AG10803 (cell line): ENCODE measurements around the gene ABHD12.

Source experiments
- DNase-seq: peaks from one replicate; pipeline ENCODE4 v3.0.0; 2010; ENCODE audit warnings: low read depth
- H3K4me3 ChIP-seq: 2 replicates; pipeline ENCODE4 v1.5.1; 2011; ENCODE audit warnings: mild to moderate bottlenecking, low read length, control low read depth
- CTCF ChIP-seq: conservative IDR thresholded peaks from 2 replicates; pipeline ENCODE4 v1.5.1; 2011; ENCODE audit warnings: mild to moderate bottlenecking, low read length, control low read depth, inconsistent platforms

The ABHD12 gene

DNA sequence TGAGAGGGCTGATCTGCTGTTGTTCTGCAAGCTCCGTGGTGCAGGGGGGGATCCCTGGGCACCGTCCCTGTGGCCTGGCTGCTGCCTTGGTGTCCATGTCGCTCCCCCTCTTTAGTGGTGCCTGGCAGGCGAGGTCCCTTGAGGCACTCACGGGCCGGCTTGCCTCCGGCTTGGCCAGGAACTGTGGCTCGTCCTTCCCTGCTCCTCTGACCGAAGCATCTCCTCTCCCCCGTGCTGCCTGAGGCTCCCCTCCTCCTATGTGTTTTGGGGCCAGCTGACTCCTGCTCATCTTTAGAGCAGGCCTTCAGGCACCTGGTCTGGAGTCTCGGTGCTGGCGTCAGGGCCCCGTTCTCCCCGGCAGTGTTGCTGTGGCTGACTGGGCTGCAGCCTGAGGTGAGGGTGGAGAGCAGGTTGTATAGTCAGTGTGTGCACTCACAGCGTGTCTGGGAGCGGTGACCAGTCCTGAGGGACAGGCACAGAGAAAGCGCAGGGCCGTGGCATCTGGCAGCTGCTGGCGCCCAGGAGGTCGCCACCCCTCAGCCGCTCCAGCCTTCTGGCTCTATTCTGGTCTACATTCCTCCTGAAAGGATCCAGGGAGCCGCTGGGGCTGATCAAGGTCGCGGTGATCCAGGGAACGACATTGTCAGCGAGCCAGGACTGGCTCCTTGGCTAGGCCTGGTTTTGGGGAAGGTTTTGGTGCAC, 99.1 kb downstream of the ABHD12 start:
- H3K4me3 ChIP-seq, result no peak overlapping the region
- no peak for TF ChIP-seq CTCF
- no peak for DNase-seq

DNA sequence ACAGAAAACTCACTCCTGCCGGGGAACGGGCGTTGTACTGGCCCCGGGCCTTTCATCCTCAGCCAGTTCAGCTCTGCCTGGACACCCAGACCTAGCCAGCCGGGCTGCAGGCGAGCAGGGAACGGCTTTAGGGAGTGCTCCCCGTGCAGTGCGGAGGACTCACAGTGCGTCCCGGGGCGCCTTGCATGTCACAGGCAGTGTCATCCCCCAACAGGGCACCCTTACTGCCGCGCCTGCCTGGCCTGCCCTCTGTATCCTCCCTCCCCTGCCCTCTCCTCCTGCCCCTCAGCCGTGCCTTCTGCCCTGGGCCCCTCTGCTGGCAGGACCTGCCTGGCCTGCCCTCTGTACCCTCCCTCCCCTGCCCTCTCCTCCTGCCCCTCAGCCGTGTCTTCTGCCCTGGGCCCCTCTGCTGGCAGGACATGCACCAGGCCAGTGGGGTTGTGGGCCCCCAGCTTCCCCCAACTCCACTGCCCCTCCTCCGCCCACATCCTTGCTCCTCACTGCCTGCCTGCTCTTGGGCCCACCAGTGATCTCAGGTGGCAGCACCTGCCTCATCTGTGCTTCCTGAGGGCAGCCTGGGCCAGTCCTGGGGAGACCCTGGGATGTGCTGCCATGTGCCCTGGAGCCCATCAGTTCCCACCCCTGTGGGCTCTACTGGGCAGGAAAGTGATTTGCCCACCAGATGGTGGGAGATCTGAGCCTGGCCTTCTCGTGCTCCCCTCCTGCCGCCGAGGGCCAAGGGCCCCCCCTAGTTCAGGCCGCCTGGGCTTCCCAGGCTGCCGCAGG, 99.8 kb downstream of the ABHD12 start:
- no peak overlapping the region for H3K4me3 ChIP-seq
- no peak for TF ChIP-seq CTCF
- DNase-seq, result no peak

DNA sequence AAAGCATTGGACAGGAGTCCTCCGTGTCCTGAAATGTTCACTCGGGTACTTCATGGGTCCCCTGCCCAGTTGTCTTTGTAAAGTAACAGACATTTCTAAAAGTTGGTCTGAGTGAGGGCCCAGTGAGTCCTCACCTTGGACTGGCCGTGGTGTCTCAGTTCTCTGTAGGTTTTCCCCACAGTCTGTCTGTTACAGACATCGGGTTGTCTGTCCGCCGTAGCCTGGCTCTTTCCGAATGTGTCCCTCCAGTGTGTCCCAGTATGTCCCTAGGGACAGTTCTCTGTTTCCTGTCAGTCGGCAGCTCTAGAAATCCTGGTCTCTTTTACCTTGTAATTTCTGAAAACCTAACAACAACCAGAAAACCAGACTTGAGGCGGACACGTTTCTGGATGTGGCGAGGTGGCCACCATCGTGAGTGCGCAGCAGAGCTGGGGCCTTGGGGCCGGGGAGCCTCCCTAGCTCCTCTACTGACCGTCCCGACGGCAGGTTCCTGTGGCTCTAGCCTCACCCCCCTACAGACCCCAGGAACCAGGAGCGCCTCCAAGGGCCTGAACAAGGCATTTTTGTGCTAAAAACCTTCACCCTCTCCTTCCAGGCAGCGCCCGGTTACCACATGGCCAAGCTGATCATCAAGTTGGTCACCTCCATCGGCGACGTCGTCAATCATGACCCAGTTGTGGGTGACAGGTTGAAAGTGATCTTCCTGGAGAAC, 100.6 kb downstream of the ABHD12 start:
- DNase-seq, result no peak
- TF ChIP-seq CTCF, result no peak
- H3K4me3 ChIP-seq, result no peak overlapping the region

- no peak overlapping the region for H3K4me3 ChIP-seq
- DNase-seq, result no peak
- TF ChIP-seq CTCF, result no peak
Measured at GRCh38 chr20:25288291-25289181, 102.1 kb downstream of the ABHD12 start.

- no peak overlapping the region for H3K4me3 ChIP-seq
- DNase-seq, result no peak
- no peak for TF ChIP-seq CTCF
Measured at GRCh38 chr20:25287631-25288290, 102.9 kb downstream of the ABHD12 start.

DNA sequence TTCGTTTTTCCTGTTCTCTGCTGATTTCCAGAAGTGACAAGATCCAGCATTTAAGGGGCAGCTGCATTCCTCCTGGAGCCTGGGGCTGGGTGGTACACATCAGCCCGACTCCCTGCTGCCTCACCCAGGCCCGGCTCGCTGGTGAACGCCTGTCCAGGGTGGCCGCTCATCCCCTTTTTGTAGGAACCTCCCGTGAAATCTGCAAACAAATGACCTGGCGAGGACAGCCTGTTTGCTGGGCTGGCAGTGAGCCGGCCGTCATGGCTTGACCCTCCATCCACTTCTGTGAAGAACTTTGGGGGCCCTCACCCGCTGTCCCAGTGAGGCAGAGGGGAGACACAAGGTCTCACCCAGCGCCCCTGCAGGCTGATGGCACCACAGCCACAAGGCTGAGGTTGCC, 103.7 kb downstream of the ABHD12 start:
- no peak for TF ChIP-seq CTCF
- no peak for DNase-seq

More for the DNA sequence above, 103.7 kb downstream of the ABHD12 start:
- no peak overlapping the region for H3K4me3 ChIP-seq
